Left colon (tissue), 2 donors: ENCODE results near the gene AS3MT. TPM values are rescaled to one million over a fixed set of nuclear protein-coding genes. Genes with fewer than 3 reads are reported as not detected.
"Not testable (repeated sequence)": the region's sequence is repeated elsewhere in the genome, so short reads cannot be mapped to it uniquely, and the experiment has no call there.

Source experiments
- ATAC-seq: fragments of 200-7000 bp; cut with Tn5 transposase; one replicate; pipeline ENCODE4 v1.9.1; 2020; ENCODE audit warnings: mild to moderate bottlenecking, moderate library complexity
- DNase-seq, 2 donors: peaks; one replicate each; pipeline ENCODE4 v3.0.0-alpha.2; 2020
- intact Hi-C, 2 donors: fragments of 100-400 bp; cut with DNase I in 1 of 2; cut with micrococcal nuclease in 1 of 2; formaldehyde crosslinking; loops; one replicate each; pipeline versions ENCODE4 v1.11.2 to v1.14.0; 2022; cut with DNase I, micrococcal nuclease
- total RNA-seq, 2 donors: library from RNA; stranded (reverse); fragmentation: NEBNext Ultra II Directional; extraction: Animal tissue kit (Norgen Biotek cat#: 25700); gene quantifications; one replicate each; pipeline ENCODE4 v1.2.1, GENCODE V29; 2021
- donor health status: DM: no; HTN: no; CAD: no.
- donor health status: DM: yes; HTN: yes; CAD: no.

AS3MT gene
- total RNA-seq, 2 donors from 2014 or later = 0.61 to 1.2 TPM

- ATAC-seq = no peak
- no peak for DNase-seq
- intact Hi-C loops = no loop called here
Measured at GRCh38 chr10:102845352-102845902, 23.8 kb upstream of the AS3MT start.

GRCh38 chr10:102850025-102850518 lies 19.2 kb upstream of the AS3MT start:
- DNase-seq (no peak), ATAC-seq (no peak)
- intact Hi-C loops = no loop called here

- ATAC-seq, DNase-seq, intact Hi-C loops: not testable (repeated sequence)
Measured at GRCh38 chr10:102853237-102853636, 16.0 kb upstream of the AS3MT start.

GRCh38 chr10:102855731-102856436 lies 13.4 kb upstream of the AS3MT start:
- intact Hi-C loops, DNase-seq, ATAC-seq: not testable (repeated sequence)

- ATAC-seq = no peak
- intact Hi-C loops = no loop called here
- no peak for DNase-seq
Measured at GRCh38 chr10:102856758-102857424, 12.4 kb upstream of the AS3MT start.

GRCh38 chr10:102859911-102860310 lies 9.4 kb upstream of the AS3MT start:
- ATAC-seq (no peak), DNase-seq (no peak)
- intact Hi-C loops = no loop called here

GRCh38 chr10:102863660-102864059 lies 5.6 kb upstream of the AS3MT start:
- DNase-seq = no peak
- intact Hi-C loops = no loop called here
- no peak for ATAC-seq

GRCh38 chr10:102865620-102866019 lies 3.6 kb upstream of the AS3MT start:
- ATAC-seq (no peak), DNase-seq (no peak)
- intact Hi-C loops = no loop called here

- no peak for ATAC-seq
- intact Hi-C loops = no loop called here
- no peak for DNase-seq
Measured at GRCh38 chr10:102868911-102869257, 386 bp upstream of the AS3MT start.

- ATAC-seq (no peak), DNase-seq (no peak)
- intact Hi-C loops = no loop called here
Measured at GRCh38 chr10:102870221-102870620, 951 bp downstream of the AS3MT start.

- no peak for ATAC-seq
- intact Hi-C loops = no loop called here
Measured at GRCh38 chr10:102872163-102872562, 2.9 kb downstream of the AS3MT start.

GRCh38 chr10:102876747-102877153 lies 7.5 kb downstream of the AS3MT start:
- intact Hi-C loops = no loop called here
- ATAC-seq (no peak), DNase-seq (no peak)

More at GRCh38 chr10:102872163-102872562, 2.9 kb downstream of the AS3MT start:
- no peak for DNase-seq

GRCh38 chr10:102878629-102879028 lies 9.4 kb downstream of the AS3MT start:
- no peak for ATAC-seq
- intact Hi-C loops = no loop called here
- DNase-seq = no peak

- ATAC-seq (no peak), DNase-seq (no peak)
- intact Hi-C loops = no loop called here
Measured at GRCh38 chr10:102880256-102880655, 11.0 kb downstream of the AS3MT start.

GRCh38 chr10:102888048-102888447 lies 18.8 kb downstream of the AS3MT start:
- intact Hi-C loops = no loop called here
- ATAC-seq (no peak), DNase-seq (no peak)

GRCh38 chr10:102894466-102895213 lies 25.4 kb downstream of the AS3MT start:
- no peak for ATAC-seq
- DNase-seq = no peak
- intact Hi-C loops = no loop called here

- DNase-seq (no peak), ATAC-seq (no peak)
- intact Hi-C loops = loop anchor here (5.0 to 10.0 kb wide), 3 partner anchors 63 to 173 kb away; partner anchors contain the start of gene CYP17A1 (in 1 of the 2)
Measured at GRCh38 chr10:102900006-102900405, 30.7 kb downstream of the AS3MT start.

- ATAC-seq = no peak
- no peak for DNase-seq
- intact Hi-C loops = loop anchor here (5.0 to 10.0 kb wide), 3 partner anchors 67 to 177 kb away; partner anchors contain the start of gene CYP17A1 (in 1 of the 2)
Measured at GRCh38 chr10:102904346-102904745, 35.1 kb downstream of the AS3MT start.

- intact Hi-C loops = loop anchor here in 1 of 2 donors (10.0 kb wide), 1 partner anchor 172 kb away; no protein-coding TSS in a partner anchor
- DNase-seq (no peak), ATAC-seq (no peak)
Measured at GRCh38 chr10:102906507-102906906, 37.2 kb downstream of the AS3MT start.
